Fibroblast of lung (primary cell): Measurements from ENCODE around the gene CLDND1. TPM values are rescaled to one million over a fixed set of nuclear protein-coding genes. Genes with fewer than 3 reads are reported as not detected.

Source experiments
- DNase-seq, 2 donors: peaks; one replicate each; pipeline versions ENCODE4 v3.0.0 to v3.0.0-alpha.2; 2010; ENCODE audit warnings: low read depth in 2 of 2
- H2AFZ ChIP-seq: 2 replicates; pipeline ENCODE4 v1.5.1; 2012; ENCODE audit warnings: low read length, control low read depth, inconsistent platforms
- H3K27ac ChIP-seq: 2 replicates; pipeline ENCODE4 v1.5.1; 2011; ENCODE audit warnings: low read length, control low read depth; ENCODE audit not compliant: insufficient read depth
- H3K27me3 ChIP-seq: 2 replicates; pipeline ENCODE4 v1.5.1; 2011; ENCODE audit warnings: mild to moderate bottlenecking, low read length; ENCODE audit not compliant: control insufficient read depth, insufficient read depth
- H3K36me3 ChIP-seq: 2 replicates; pipeline ENCODE4 v1.5.1; 2011; ENCODE audit warnings: low read length; ENCODE audit not compliant: control insufficient read depth, insufficient read depth
- H3K4me1 ChIP-seq: 2 replicates; pipeline ENCODE4 v1.5.1; 2011; ENCODE audit warnings: low read length; ENCODE audit not compliant: control insufficient read depth, insufficient read depth; ENCODE audit errors: extremely low read depth
- H3K4me2 ChIP-seq: 2 replicates; pipeline ENCODE4 v1.5.1; 2011; ENCODE audit warnings: low read length, control low read depth; ENCODE audit not compliant: insufficient read depth; ENCODE audit errors: extremely low read depth
- H3K4me3 ChIP-seq, 4 experiments: fragments of 200-600 bp in 1 of 4; sonication (generic) in 1 of 4; replicated peaks in 1 of 4; 2 replicates each; pipeline ENCODE4 v1.5.1; 2011 to 2016; ENCODE audit warnings: low read length in 4 of 4, low read depth in 3 of 4, mild to moderate bottlenecking in 3 of 4, control low read depth in 2 of 4, inconsistent platforms in 1 of 4, mixed read lengths in 1 of 4; ENCODE audit not compliant: insufficient read depth in 1 of 4; ENCODE audit errors: control extremely low read depth in 1 of 4
- H3K79me2 ChIP-seq: 2 replicates; pipeline ENCODE4 v1.5.1; 2012; ENCODE audit warnings: mild to moderate bottlenecking, low read length, inconsistent platforms; ENCODE audit not compliant: control insufficient read depth, insufficient read depth
- H3K9ac ChIP-seq: 2 replicates; pipeline ENCODE4 v1.5.1; 2011; ENCODE audit warnings: mild to moderate bottlenecking, low read length, control low read depth; ENCODE audit not compliant: insufficient read depth
- H3K9me3 ChIP-seq: 2 replicates; pipeline ENCODE4 v1.5.1; 2012; ENCODE audit warnings: low read depth, low read length; ENCODE audit not compliant: control insufficient read depth, insufficient read depth
- H4K20me1 ChIP-seq: 2 replicates; pipeline ENCODE4 v1.5.1; 2011; ENCODE audit warnings: low read length; ENCODE audit not compliant: control insufficient read depth, insufficient read depth; ENCODE audit errors: extremely low read depth
- EZH2 ChIP-seq: IDR thresholded peaks from 2 replicates; pipeline ENCODE4 v1.5.1; 2012; ENCODE audit warnings: low read length, control low read depth, mild to moderate bottlenecking; ENCODE audit errors: missing control alignments
- polyA plus RNA-seq, 2 donors: library from polyadenylated mRNA; depleted of rRNA in 1 of 2; stranded (reverse) in 1 of 2; unstranded in 1 of 2; fragments of >200 nt; gene quantifications; 2 replicates each; pipeline ENCODE4 v1.2.1, GENCODE V29; 2011 to 2012; ENCODE audit warnings: missing spikeins in 1 of 2
- total RNA-seq: library from RNA; depleted of rRNA; stranded (reverse); fragments of >200 nt; gene quantifications from 2 replicates; pipeline ENCODE4 v1.2.1, GENCODE V29; 2014
- TF ChIP-seq, protein P1 (sequence below), 2 donors: IDR thresholded peaks in 1 of 2; conservative IDR thresholded peaks in 1 of 2; 1 replicate in 1 of 2; 2 replicates in 1 of 2; pipeline ENCODE4 v1.5.1; 2011 to 2012; ENCODE audit warnings: low read length in 2 of 2, control low read depth in 1 of 2, inconsistent platforms in 1 of 2, low read depth in 1 of 2, mild to moderate bottlenecking in 1 of 2

The CLDND1 gene
- total and polyA plus RNA-seq, 2 donors (not counting 1 experiment from before 2014, with no cell fraction given): 76.8 to 127 TPM

DNA sequence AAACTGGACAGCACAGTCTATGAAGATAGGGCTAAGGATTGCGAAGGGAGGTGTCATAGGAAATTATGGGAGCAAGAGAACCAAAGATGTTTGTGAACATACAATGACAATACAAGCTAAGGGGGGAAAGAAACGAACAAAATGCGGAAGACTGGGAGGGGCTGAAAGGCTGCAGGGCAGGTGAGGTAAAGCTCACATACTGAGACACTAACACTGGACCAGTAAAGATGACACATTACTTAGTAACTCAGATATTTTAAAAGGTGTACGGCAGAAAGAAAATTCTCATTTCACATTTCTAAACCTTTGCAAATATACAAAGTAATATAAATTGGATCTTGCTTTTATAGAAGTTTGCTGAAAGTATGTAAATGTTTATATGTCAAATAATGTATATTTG, 10.1 kb downstream of the CLDND1 start:
- H3K9ac ChIP-seq: no peak overlapping the region
- no peak overlapping the region for H3K4me3 ChIP-seq
- no peaks in the 10 kb centered on the region for H3K27me3 ChIP-seq
- H3K36me3 ChIP-seq: peaks cover 4% of the 10 kb centered on the region
- H3K27ac ChIP-seq: no peak overlapping the region
- no peaks in the 10 kb centered on the region for H3K79me2 ChIP-seq
- no peak for DNase-seq
- no peaks in the 10 kb centered on the region for H3K4me1 ChIP-seq
- no peaks in the 10 kb centered on the region for H3K9me3 ChIP-seq
- no peaks in the 10 kb centered on the region for H4K20me1 ChIP-seq
- TF ChIP-seq, protein P1, sequence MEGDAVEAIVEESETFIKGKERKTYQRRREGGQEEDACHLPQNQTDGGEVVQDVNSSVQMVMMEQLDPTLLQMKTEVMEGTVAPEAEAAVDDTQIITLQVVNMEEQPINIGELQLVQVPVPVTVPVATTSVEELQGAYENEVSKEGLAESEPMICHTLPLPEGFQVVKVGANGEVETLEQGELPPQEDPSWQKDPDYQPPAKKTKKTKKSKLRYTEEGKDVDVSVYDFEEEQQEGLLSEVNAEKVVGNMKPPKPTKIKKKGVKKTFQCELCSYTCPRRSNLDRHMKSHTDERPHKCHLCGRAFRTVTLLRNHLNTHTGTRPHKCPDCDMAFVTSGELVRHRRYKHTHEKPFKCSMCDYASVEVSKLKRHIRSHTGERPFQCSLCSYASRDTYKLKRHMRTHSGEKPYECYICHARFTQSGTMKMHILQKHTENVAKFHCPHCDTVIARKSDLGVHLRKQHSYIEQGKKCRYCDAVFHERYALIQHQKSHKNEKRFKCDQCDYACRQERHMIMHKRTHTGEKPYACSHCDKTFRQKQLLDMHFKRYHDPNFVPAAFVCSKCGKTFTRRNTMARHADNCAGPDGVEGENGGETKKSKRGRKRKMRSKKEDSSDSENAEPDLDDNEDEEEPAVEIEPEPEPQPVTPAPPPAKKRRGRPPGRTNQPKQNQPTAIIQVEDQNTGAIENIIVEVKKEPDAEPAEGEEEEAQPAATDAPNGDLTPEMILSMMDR (conservative IDR thresholded peaks at IDR 0.05 in 1 of 2, IDR thresholded peaks at IDR 0.05 in 1 of 2; ENCODE audit: low read depth in 1 of 2, low read length in 2 of 2): no peak
- TF ChIP-seq EZH2: no peak
- no peak overlapping the region for H3K4me2 ChIP-seq
- no peak overlapping the region for H2AFZ ChIP-seq

DNA sequence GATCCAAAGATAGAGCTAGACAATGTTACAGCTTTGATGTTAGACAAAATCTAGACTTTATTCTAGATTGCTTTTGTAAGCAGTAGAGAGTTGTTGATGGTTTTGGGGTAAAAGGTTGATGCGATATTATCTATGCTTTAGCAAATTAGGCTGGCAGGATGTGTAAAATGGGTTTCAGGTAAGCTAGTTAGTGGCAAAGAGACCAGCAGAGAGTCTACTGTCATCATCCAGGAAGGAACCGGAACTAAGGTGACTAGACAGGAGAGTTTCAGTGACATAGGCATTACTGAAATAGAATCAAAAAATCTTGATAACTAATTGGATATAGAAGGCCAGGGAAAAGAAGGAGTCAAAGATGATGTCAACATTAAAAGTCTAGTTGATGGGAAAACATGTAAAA, 14.1 kb downstream of the CLDND1 start:
- Histone ChIP-seq H3K9me3 (no peaks in the 10 kb centered on the region), H3K79me2 (no peaks in the 10 kb centered on the region), H3K4me1 (no peaks in the 10 kb centered on the region), H3K4me2 (no peak overlapping the region), H3K4me3 (no peak overlapping the region), H3K9ac (no peak overlapping the region), H4K20me1 (no peaks in the 10 kb centered on the region), H2AFZ (no peak overlapping the region), H3K36me3 (no peaks in the 10 kb centered on the region), H3K27me3 (no peaks in the 10 kb centered on the region), H3K27ac (no peak overlapping the region)
- TF ChIP-seq, protein P1 (conservative IDR thresholded peaks at IDR 0.05 in 1 of 2, IDR thresholded peaks at IDR 0.05 in 1 of 2; ENCODE audit: low read depth in 1 of 2, low read length in 2 of 2): no peak
- TF ChIP-seq EZH2: no peak
- no peak for DNase-seq

DNA sequence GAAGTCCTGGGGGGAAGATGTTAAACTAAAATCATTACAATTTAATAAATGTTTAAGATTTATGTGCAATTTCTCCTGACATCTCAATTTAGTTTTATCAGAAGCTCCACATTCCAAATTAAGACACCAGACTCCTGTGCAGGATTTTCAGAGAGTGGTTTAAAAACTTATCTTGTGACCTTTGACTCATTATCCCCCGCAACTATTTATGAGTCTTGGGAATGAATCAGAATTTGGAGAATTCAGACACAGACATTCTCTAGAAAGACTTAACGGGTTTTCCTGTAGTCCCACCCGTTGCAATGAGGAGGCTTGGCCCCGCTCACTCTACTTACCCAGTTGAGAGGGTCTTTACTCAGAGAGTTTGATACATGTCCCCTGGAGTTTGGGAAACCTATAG, 18.2 kb downstream of the CLDND1 start:
- H3K4me2 ChIP-seq: no peak overlapping the region
- H3K79me2 ChIP-seq: no peaks in the 10 kb centered on the region
- no peak overlapping the region for H3K27ac ChIP-seq
- TF ChIP-seq, protein P1 (conservative IDR thresholded peaks at IDR 0.05 in 1 of 2, IDR thresholded peaks at IDR 0.05 in 1 of 2; ENCODE audit: low read depth in 1 of 2, low read length in 2 of 2): no peak
- no peak for TF ChIP-seq EZH2
- no peak overlapping the region for H3K4me3 ChIP-seq
- no peaks in the 10 kb centered on the region for H3K4me1 ChIP-seq
- no peak overlapping the region for H2AFZ ChIP-seq
- H3K36me3 ChIP-seq: no peaks in the 10 kb centered on the region
- H3K9ac ChIP-seq: no peak overlapping the region
- no peaks in the 10 kb centered on the region for H3K9me3 ChIP-seq
- DNase-seq: peak in 1 of 2 donors; percentile 34
- H3K27me3 ChIP-seq: no peaks in the 10 kb centered on the region
- H4K20me1 ChIP-seq: peaks cover 1% of the 10 kb centered on the region
